HepG2 (cell line): ENCODE results near the gene RELB. TPM values are rescaled to one million over a fixed set of nuclear protein-coding genes. Genes with fewer than 3 reads are reported as not detected.
A peak's percentile ranks its signal among the peaks of the same experiment; 100 is the strongest.

Experiments
- ATAC-seq: fragments of 200-7000 bp; cut with Tn5 transposase; 3 replicates; pipeline ENCODE4 v1.9.1; 2020; ENCODE audit warnings: mild to moderate bottlenecking, moderate library complexity
- BruUV-seq: library from RNA; stranded (reverse); fragments of 400-500 nt; replicated peaks from 2 replicates; lab custom pipeline; 2021; lab: Mats Ljungman, UMichigan
- CTCF ChIA-PET: fragments of 300-600 bp; formaldehyde crosslinking; extraction: SDS; loops from one replicate; lab custom pipeline; 2021; ENCODE audit warnings: low total read pairs, inconsistent platforms, low intra/inter-chr PET ratio; lab: Yijun Ruan, JAX
- POLR2A ChIA-PET: fragments of 350-600 bp; sonication (Branson Sonifier 250); formaldehyde crosslinking; loops from one replicate; lab custom pipeline; 2020; ENCODE audit warnings: antibody characterized with exemption, inconsistent platforms; lab: Yijun Ruan, JAX
- DNase-seq: peaks from one replicate; pipeline ENCODE4 v3.0.0-alpha.2; 2015; ENCODE audit warnings: low spot score
- FAIRE-seq: peaks from 3 replicates; lab custom pipeline; 2011; peaks lifted over from hg19 to GRCh38; lab: Jason Lieb, UNC
- H2AFZ ChIP-seq: one replicate; pipeline ENCODE4 v1.6.1; 2011; ENCODE audit warnings: low read length, inconsistent platforms
- H3K27ac ChIP-seq: fragments of 300-600 bp; 3 replicates; pipeline ENCODE4 v1.8.0; 2011; ENCODE audit warnings: mixed run types, mild to moderate bottlenecking, mixed read lengths, low read length, inconsistent platforms; ENCODE audit not compliant: insufficient read depth; ENCODE audit errors: extremely low read length
- H3K27me3 ChIP-seq, 2 experiments: fragments of 200-600 bp in 1 of 2; 2 replicates in 1 of 2; 3 replicates in 1 of 2; pipeline versions ENCODE4 v1.6.0 to v1.8.0; 2011; ENCODE audit warnings: low read length in 2 of 2, mild to moderate bottlenecking in 2 of 2, moderate library complexity in 2 of 2, inconsistent platforms in 1 of 2; ENCODE audit not compliant: insufficient read depth in 2 of 2, control insufficient read depth in 1 of 2
- H3K36me3 ChIP-seq, 2 experiments: fragments of 200-600 bp in 1 of 2; replicated peaks in 1 of 2; 2 replicates in 1 of 2; 3 replicates in 1 of 2; pipeline versions ENCODE4 v1.5.1 to v1.8.0; 2011; ENCODE audit warnings: low read length in 2 of 2, inconsistent platforms in 1 of 2; ENCODE audit not compliant: insufficient read depth in 2 of 2, control insufficient read depth in 1 of 2
- H3K4me1 ChIP-seq: 2 replicates; pipeline ENCODE4 v1.5.1; 2012; ENCODE audit warnings: low read length, inconsistent platforms; ENCODE audit not compliant: insufficient read depth
- H3K4me2 ChIP-seq: 2 replicates; pipeline ENCODE4 v1.6.0; 2011; ENCODE audit warnings: low read depth, low read length, inconsistent platforms
- H3K4me3 ChIP-seq, 3 experiments: fragments of 200-600 bp in 1 of 3; sonication (generic), shearing (Covaris generic) in 1 of 3; replicated peaks in 1 of 3; 2 replicates each; pipeline ENCODE4 v1.5.1; 2011 to 2016; ENCODE audit warnings: low read length in 3 of 3, inconsistent platforms in 2 of 3, low read depth in 2 of 3, mild to moderate bottlenecking in 2 of 3, control low read depth in 1 of 3, mixed read lengths in 1 of 3; ENCODE audit not compliant: insufficient read depth in 1 of 3
- H3K79me2 ChIP-seq: one replicate; pipeline ENCODE4 v1.6.1; 2011; ENCODE audit warnings: low read length, inconsistent platforms; ENCODE audit not compliant: insufficient read depth
- H3K9ac ChIP-seq: 2 replicates; pipeline ENCODE4 v1.6.0; 2011; ENCODE audit warnings: mild to moderate bottlenecking, low read depth, low read length, inconsistent platforms; ENCODE audit not compliant: insufficient read depth
- H3K9me3 ChIP-seq: 2 replicates; pipeline ENCODE4 v1.5.1; 2012; ENCODE audit warnings: mild to moderate bottlenecking, low read length
- H4K20me1 ChIP-seq: 2 replicates; pipeline ENCODE4 v1.6.0; 2011; ENCODE audit warnings: inconsistent platforms, mild to moderate bottlenecking, low read length, moderate library complexity; ENCODE audit not compliant: insufficient read depth
- HIVEP1 ChIP-seq: sonication (generic); formaldehyde crosslinking; IDR thresholded peaks from 2 replicates; pipeline ENCODE4 v1.4.0; 2020; ENCODE audit warnings: mild to moderate bottlenecking, missing genetic modification reagents
- HNF4A ChIP-seq: sonication (generic); formaldehyde crosslinking; IDR thresholded peaks from 2 replicates; pipeline ENCODE4 v1.4.0; 2020; ENCODE audit warnings: missing genetic modification reagents
- IRF9 ChIP-seq: sonication (generic); formaldehyde crosslinking; IDR thresholded peaks from 2 replicates; pipeline ENCODE4 v1.8.0; 2022; ENCODE audit warnings: missing genetic modification reagents, mild to moderate bottlenecking, borderline replicate concordance
- RARA ChIP-seq: IDR thresholded peaks from 2 replicates; pipeline ENCODE4 v1.6.1; 2016; ENCODE audit warnings: missing genetic modification reagents, missing compliant biosample characterization
- SP140L ChIP-seq: sonication (generic); formaldehyde crosslinking; IDR thresholded peaks from 2 replicates; pipeline ENCODE4 v1.4.0; 2020; ENCODE audit warnings: missing genetic modification reagents, borderline replicate concordance
- STAT6 ChIP-seq: sonication (generic); formaldehyde crosslinking; IDR thresholded peaks from 2 replicates; pipeline ENCODE4 v1.4.0; 2020; ENCODE audit warnings: missing genetic modification reagents, mild to moderate bottlenecking, borderline replicate concordance
- TAF1 ChIP-seq: sonication (generic); formaldehyde crosslinking; IDR thresholded peaks from 2 replicates; pipeline ENCODE4 v1.4.0; 2020; ENCODE audit warnings: missing genetic modification reagents
- ZNF276 ChIP-seq: sonication (generic); formaldehyde crosslinking; IDR thresholded peaks from 2 replicates; pipeline ENCODE4 v1.4.0; 2020; ENCODE audit warnings: mild to moderate bottlenecking, low read depth, missing genetic modification reagents
- ZNF619 ChIP-seq: sonication (generic); formaldehyde crosslinking; IDR thresholded peaks from 2 replicates; pipeline ENCODE4 v1.4.0; 2020; ENCODE audit warnings: mild to moderate bottlenecking, missing genetic modification reagents
- ZNF710 ChIP-seq: sonication (generic); formaldehyde crosslinking; IDR thresholded peaks from 2 replicates; pipeline ENCODE4 v1.5.0; 2020; ENCODE audit warnings: mild to moderate bottlenecking, missing genetic modification reagents, borderline replicate concordance
- WGBS: methylation state at CpG from one replicate; pipeline ENCODE4 v1.1.6; 2017; ENCODE audit warnings: low lambda C conversion rate; 5-methylcytosine and 5-hydroxymethylcytosine counted together
- in situ Hi-C: cut with HindIII; loops from 2 replicates; pipeline ENCODE4 v1.10.0; 2017; ENCODE audit warnings: low pct_unique_long_range_greater_than_20kb; ENCODE audit not compliant: extremely low pct_ligation_motif_present
- intact Hi-C: fragments of 100-400 bp; cut with micrococcal nuclease; formaldehyde crosslinking; loops from one replicate; pipeline ENCODE4 v1.10.0; 2022; ENCODE audit not compliant: unreplicated experiment
- polyA plus RNA-seq, 8 experiments: library from polyadenylated mRNA; depleted of rRNA in 3 of 8; stranded (reverse) in 7 of 8; unstranded in 1 of 8; fragments of >200 nt; fragmentation: Illumina TruSeq in 4 of 8; extraction: Trizol in 4 of 8; gene quantifications; 2 replicates each; pipeline versions ENCODE4 v1.2.1 to v1.2.3, GENCODE V29; 2011 to 2016; ENCODE audit warnings: low read depth in 4 of 8, missing spikeins in 1 of 8, mixed read lengths in 1 of 8; ENCODE audit not compliant: insufficient read depth in 1 of 8
- total RNA-seq, 5 experiments: library from RNA; depleted of rRNA; stranded (reverse); fragments of >200 nt; fragmentation: Illumina TruSeq; extraction: Trizol; gene quantifications; 2 replicates each; pipeline ENCODE4 v1.2.3, GENCODE V29; 2016; ENCODE audit warnings: low read depth in 1 of 5

Gene RELB
- total and polyA plus RNA-seq, 2 of the 13 experiments (the other 11 are each of a cell fraction or from before 2014, with no cell fraction given) = 1.9 to 3.5 TPM

GRCh38 chr19:45045671-45046353 lies 44.5 kb downstream of the RELB start (continued):
- peak; percentile 49; the same call in 1 of the 2 replicates for TF ChIP-seq TAF1 (CRISPR knock-in tag)

GRCh38 chr19:45046355-45046754 lies 45.1 kb downstream of the RELB start:
- ATAC-seq = peak; percentile 54
- intact Hi-C loops (no loop called here), in situ Hi-C loops (no loop called here)
- H3K9ac ChIP-seq = peak overlapping the region; percentile 61
- peak; percentile 21 for DNase-seq
- ChIA-PET POLR2A (interaction anchor here (1.0 to 2.8 kb wide), 9 partner anchors 8 to 156 kb away, joined by 4 to 14 read pairs (median 4); partner anchors contain the start of genes BLOC1S3, CLASRP, CLPTM1 and TOMM40), CTCF (no interaction called here)
- H3K36me3 ChIP-seq = peaks cover 9 to 37% of the 10 kb centered on the region in 2 experiments
- no peaks in the 10 kb centered on the region for H3K9me3 ChIP-seq
- H3K27me3 ChIP-seq = no peaks in the 10 kb centered on the region
- H3K4me2 ChIP-seq = peak overlapping the region; percentile 83
- H3K4me3 ChIP-seq = peak overlapping the region; percentile 24 to 64 (median 35); a peak in 5 of 6 replicates
- H3K4me1 ChIP-seq = peaks cover 68% of the 10 kb centered on the region
- FAIRE-seq = no peak
- WGBS = 26% methylated on average over 7 of the region's 7 CpGs
- TSS peak; percentile 58 for BruUV-seq
- peaks cover 18% of the 10 kb centered on the region; the same call in 1 of the 2 replicates for H4K20me1 ChIP-seq
- peaks cover 53% of the 10 kb centered on the region for H3K79me2 ChIP-seq
- H3K27ac ChIP-seq = peak overlapping the region; percentile 83
- no peak overlapping the region for H2AFZ ChIP-seq
- TF ChIP-seq SP140L (CRISPR knock-in tag) (no peak), HNF4A (CRISPR knock-in tag) (peak; percentile 58), ZNF619 (0 out of 2 replicates have a peak, but pooled peaks have one; percentile 0), ZNF710 (0 out of 2 replicates have a peak, but pooled peaks have one; percentile 22), IRF9 (CRISPR knock-in tag) (0 out of 2 replicates have a peak, but pooled peaks have one; percentile 0), HIVEP1 (CRISPR knock-in tag) (0 out of 2 replicates have a peak, but pooled peaks have one; percentile 26), ZNF276 (CRISPR knock-in tag) (0 out of 2 replicates have a peak, but pooled peaks have one; percentile 2), RARA (CRISPR knock-in tag) (peak; percentile 23; the same call in 1 of the 2 replicates), STAT6 (CRISPR knock-in tag) (no peak)
